Activated CD4-positive, alpha-beta T cell treated with anti-CD3 and anti-CD28 coated beads, Interleukin-2, amount 10 ng/mL, durations not matched to agents 24 days and 14 days (primary cell): ENCODE data around the gene ADCYAP1R1. TPM values are rescaled to one million over a fixed set of nuclear protein-coding genes. Genes with fewer than 3 reads are reported as not detected.

Source experiments
- DNase-seq: peaks from one replicate; pipeline ENCODE4 v3.0.0; 2022
- H3K27ac Mint-ChIP-seq: one replicate; pipeline ENCODE4 v1.8.0; 2022; ENCODE audit warnings: mild to moderate bottlenecking, mixed read lengths
- H3K27me3 Mint-ChIP-seq: one replicate; pipeline ENCODE4 v1.8.0; 2022; ENCODE audit warnings: mixed read lengths
- H3K36me3 Mint-ChIP-seq: one replicate; pipeline ENCODE4 v1.8.0; 2022; ENCODE audit warnings: low read depth, mild to moderate bottlenecking, mixed read lengths
- H3K4me1 Mint-ChIP-seq: one replicate; pipeline ENCODE4 v1.8.0; 2021; ENCODE audit warnings: mixed read lengths
- H3K4me3 Mint-ChIP-seq: one replicate; pipeline ENCODE4 v1.8.0; 2022; ENCODE audit warnings: mild to moderate bottlenecking, moderate library complexity, mixed read lengths
- H3K9me3 Mint-ChIP-seq: one replicate; pipeline ENCODE4 v1.8.0; 2021; ENCODE audit warnings: mixed read lengths
- intact Hi-C: fragments of 100-400 bp; cut with micrococcal nuclease; formaldehyde crosslinking; loops from one replicate; pipeline ENCODE4 v1.15.1; 2023
- total RNA-seq: library from RNA; stranded (reverse); gene quantifications from 2 replicates; pipeline ENCODE4 v1.2.3, GENCODE V29; 2022

ADCYAP1R1 gene
- total RNA-seq, 1 donor from 2014 or later = not detected

- no peaks in the 10 kb centered on the region for H3K27me3 Mint-ChIP-seq
- H3K36me3 Mint-ChIP-seq = no peaks in the 10 kb centered on the region
- H3K4me1 Mint-ChIP-seq = no peaks in the 10 kb centered on the region
- H3K27ac Mint-ChIP-seq = no peak overlapping the region
- no peak for DNase-seq
- no peak overlapping the region for H3K4me3 Mint-ChIP-seq
- intact Hi-C loops = no loop called here
- no peaks in the 10 kb centered on the region for H3K9me3 Mint-ChIP-seq
Observed at GRCh38 chr7:31105256-31105950, 53.3 kb downstream of the ADCYAP1R1 start.

GRCh38 chr7:31106303-31107105 is 54.4 kb downstream of the ADCYAP1R1 start:
- Mint-ChIP-seq H3K4me3 (no peak overlapping the region), H3K36me3 (no peaks in the 10 kb centered on the region), H3K4me1 (no peaks in the 10 kb centered on the region), H3K9me3 (no peaks in the 10 kb centered on the region), H3K27me3 (no peaks in the 10 kb centered on the region), H3K27ac (no peak overlapping the region)
- intact Hi-C loops = no loop called here
- DNase-seq = no peak

- Mint-ChIP-seq H3K36me3 (no peaks in the 10 kb centered on the region), H3K4me3 (no peak overlapping the region), H3K27me3 (no peaks in the 10 kb centered on the region), H3K4me1 (no peaks in the 10 kb centered on the region), H3K9me3 (no peaks in the 10 kb centered on the region), H3K27ac (no peak overlapping the region)
- intact Hi-C loops = no loop called here
- no peak for DNase-seq
Observed at GRCh38 chr7:31107106-31108090, 55.3 kb downstream of the ADCYAP1R1 start.

- Mint-ChIP-seq H3K36me3 (no peaks in the 10 kb centered on the region), H3K27me3 (no peaks in the 10 kb centered on the region), H3K9me3 (no peaks in the 10 kb centered on the region), H3K27ac (no peak overlapping the region), H3K4me1 (no peaks in the 10 kb centered on the region), H3K4me3 (no peak overlapping the region)
- no peak for DNase-seq
- intact Hi-C loops = no loop called here
Observed at GRCh38 chr7:31108097-31108657, 56.1 kb downstream of the ADCYAP1R1 start.

- Mint-ChIP-seq H3K4me1 (no peaks in the 10 kb centered on the region), H3K27me3 (no peaks in the 10 kb centered on the region)
- no peak for DNase-seq
Observed at GRCh38 chr7:31109751-31110150, 57.6 kb downstream of the ADCYAP1R1 start.

GRCh38 chr7:31110331-31111108 is 58.4 kb downstream of the ADCYAP1R1 start:
- intact Hi-C loops = no loop called here
- Mint-ChIP-seq H3K27ac (no peak overlapping the region), H3K9me3 (no peaks in the 10 kb centered on the region), H3K4me1 (no peaks in the 10 kb centered on the region), H3K27me3 (no peaks in the 10 kb centered on the region), H3K4me3 (no peak overlapping the region), H3K36me3 (no peaks in the 10 kb centered on the region)
- DNase-seq = no peak

More at GRCh38 chr7:31109751-31110150, 57.6 kb downstream of the ADCYAP1R1 start:
- intact Hi-C loops = no loop called here
- Mint-ChIP-seq H3K9me3 (no peaks in the 10 kb centered on the region), H3K36me3 (no peaks in the 10 kb centered on the region), H3K4me3 (no peak overlapping the region), H3K27ac (no peak overlapping the region)

- no peak overlapping the region for H3K4me3 Mint-ChIP-seq
- no peaks in the 10 kb centered on the region for H3K9me3 Mint-ChIP-seq
- no peak for DNase-seq
- no peaks in the 10 kb centered on the region for H3K27me3 Mint-ChIP-seq
- H3K36me3 Mint-ChIP-seq = no peaks in the 10 kb centered on the region
- intact Hi-C loops = no loop called here
- no peak overlapping the region for H3K27ac Mint-ChIP-seq
- H3K4me1 Mint-ChIP-seq = no peaks in the 10 kb centered on the region
Observed at GRCh38 chr7:31111109-31111451, 59.0 kb downstream of the ADCYAP1R1 start.

GRCh38 chr7:31113660-31114059 is 61.6 kb downstream of the ADCYAP1R1 start:
- intact Hi-C loops = no loop called here
- Mint-ChIP-seq H3K27me3 (peaks cover 7% of the 10 kb centered on the region), H3K4me3 (no peak overlapping the region), H3K4me1 (no peaks in the 10 kb centered on the region), H3K27ac (no peak overlapping the region), H3K9me3 (no peaks in the 10 kb centered on the region), H3K36me3 (no peaks in the 10 kb centered on the region)
- DNase-seq = no peak

- no peak overlapping the region for H3K27ac Mint-ChIP-seq
- DNase-seq = no peak
- no peak overlapping the region for H3K4me3 Mint-ChIP-seq
- intact Hi-C loops = no loop called here
- H3K36me3 Mint-ChIP-seq = no peaks in the 10 kb centered on the region
- H3K27me3 Mint-ChIP-seq = peaks cover 7% of the 10 kb centered on the region
- H3K4me1 Mint-ChIP-seq = no peaks in the 10 kb centered on the region
- no peaks in the 10 kb centered on the region for H3K9me3 Mint-ChIP-seq
Observed at GRCh38 chr7:31114593-31115343, 62.7 kb downstream of the ADCYAP1R1 start.

- Mint-ChIP-seq H3K27ac (no peak overlapping the region), H3K4me3 (no peak overlapping the region), H3K9me3 (no peaks in the 10 kb centered on the region), H3K27me3 (peaks cover 9% of the 10 kb centered on the region), H3K4me1 (no peaks in the 10 kb centered on the region), H3K36me3 (no peaks in the 10 kb centered on the region)
- intact Hi-C loops = no loop called here
- no peak for DNase-seq
Observed at GRCh38 chr7:31116615-31117014, 64.5 kb downstream of the ADCYAP1R1 start.

- no peak overlapping the region for H3K27ac Mint-ChIP-seq
Observed at GRCh38 chr7:31119249-31119648, 67.1 kb downstream of the ADCYAP1R1 start.

GRCh38 chr7:31120800-31121513 is 68.8 kb downstream of the ADCYAP1R1 start:
- H3K9me3 Mint-ChIP-seq = no peaks in the 10 kb centered on the region
- no peaks in the 10 kb centered on the region for H3K4me1 Mint-ChIP-seq
- DNase-seq = no peak
- no peaks in the 10 kb centered on the region for H3K36me3 Mint-ChIP-seq
- H3K27ac Mint-ChIP-seq = no peak overlapping the region
- intact Hi-C loops = no loop called here
- peaks cover 20% of the 10 kb centered on the region for H3K27me3 Mint-ChIP-seq
- no peak overlapping the region for H3K4me3 Mint-ChIP-seq

More at GRCh38 chr7:31119249-31119648, 67.1 kb downstream of the ADCYAP1R1 start:
- H3K4me1 Mint-ChIP-seq = no peaks in the 10 kb centered on the region
- no peak overlapping the region for H3K4me3 Mint-ChIP-seq
- H3K27me3 Mint-ChIP-seq = peaks cover 20% of the 10 kb centered on the region
- no peaks in the 10 kb centered on the region for H3K9me3 Mint-ChIP-seq
- intact Hi-C loops = no loop called here
- DNase-seq = no peak
- no peaks in the 10 kb centered on the region for H3K36me3 Mint-ChIP-seq
